K562 (cell line): ENCODE measurements around the gene RHOBTB3. TPM values are rescaled to one million over a fixed set of nuclear protein-coding genes. Genes with fewer than 3 reads are reported as not detected.

Source experiments
- BCOR ChIP-seq: fragments of 450-650 bp; IDR thresholded peaks from 2 replicates; pipeline ENCODE4 v1.6.1; 2016
- BHLHE40 ChIP-seq: IDR thresholded peaks from 2 replicates; pipeline ENCODE4 v1.6.1; 2011; ENCODE audit warnings: low read length, improper control_type of control experiment
- CHD2 ChIP-seq: IDR thresholded peaks from 2 replicates; pipeline ENCODE4 v1.6.1; 2011; ENCODE audit warnings: low read depth, low read length
- CREB1 ChIP-seq, 2 experiments: sonication (generic) in 1 of 2; formaldehyde crosslinking in 1 of 2; IDR thresholded peaks; 2 replicates each; pipeline versions ENCODE4 v1.6.1 to v1.8.0; 2012 to 2022; ENCODE audit warnings: inconsistent platforms in 1 of 2, mild to moderate bottlenecking in 1 of 2, missing genetic modification reagents in 1 of 2, moderate library complexity in 1 of 2
- GATAD2A ChIP-seq: fragments of 450-650 bp; IDR thresholded peaks from 2 replicates; pipeline ENCODE4 v1.6.1; 2017
- GTF2B ChIP-seq: IDR thresholded peaks from 2 replicates; pipeline ENCODE4 v1.6.1; 2011; ENCODE audit not compliant: insufficient read length; ENCODE audit errors: extremely low read depth
- GTF2E2 ChIP-seq: fragments of 200-800 bp; sonication (Bioruptor generic); IDR thresholded peaks from 2 replicates; pipeline ENCODE4 v1.6.1; 2016; ENCODE audit warnings: missing genetic modification characterization, missing compliant biosample characterization
- KLF1 ChIP-seq: fragments of 450-650 bp; IDR thresholded peaks from 2 replicates; pipeline ENCODE4 v1.6.1; 2016; ENCODE audit warnings: missing genetic modification characterization, missing compliant biosample characterization
- L3MBTL2 ChIP-seq: fragments of 450-650 bp; IDR thresholded peaks from 2 replicates; pipeline ENCODE4 v1.6.1; 2016; ENCODE audit warnings: mild to moderate bottlenecking, moderate library complexity
- MAFG ChIP-seq: fragments of 450-650 bp; conservative IDR thresholded peaks from 2 replicates; pipeline ENCODE4 v1.6.1; 2016; ENCODE audit warnings: missing genetic modification characterization, missing compliant biosample characterization
- NR4A1 ChIP-seq, 2 experiments: fragments of 250-450 bp in 1 of 2; fragments of 450-650 bp in 1 of 2; sonication (Bioruptor Pico) in 1 of 2; IDR thresholded peaks; 2 replicates each; pipeline versions ENCODE4 v1.4.0 to v1.6.1; 2016 to 2020; ENCODE audit warnings: mild to moderate bottlenecking in 2 of 2, missing compliant biosample characterization in 1 of 2, missing genetic modification characterization in 1 of 2, moderate library complexity in 1 of 2
- PHF21A ChIP-seq: fragments of 450-650 bp; IDR thresholded peaks from 2 replicates; pipeline ENCODE4 v1.6.1; 2017; ENCODE audit warnings: low read depth, borderline replicate concordance
- PTRF ChIP-seq: fragments of 450-650 bp; IDR thresholded peaks from 2 replicates; pipeline ENCODE4 v1.6.1; 2016; ENCODE audit warnings: mild to moderate bottlenecking, missing genetic modification characterization, missing compliant biosample characterization
- SIX5 ChIP-seq, 2 experiments: IDR thresholded peaks; 2 replicates each; pipeline ENCODE4 v1.6.1; 2011; ENCODE audit warnings: low read length in 2 of 2, borderline replicate concordance in 1 of 2, low read depth in 1 of 2, mild to moderate bottlenecking in 1 of 2, moderate library complexity in 1 of 2; ENCODE audit not compliant: insufficient read depth in 1 of 2
- TARDBP ChIP-seq: fragments of 450-650 bp; IDR thresholded peaks from 2 replicates; pipeline ENCODE4 v1.6.1; 2016
- TRIM28 ChIP-seq: fragments of 450-650 bp; IDR thresholded peaks from 2 replicates; pipeline ENCODE4 v1.6.1; 2017
- USF1 ChIP-seq: sonication (generic); formaldehyde crosslinking; IDR thresholded peaks from 2 replicates; pipeline ENCODE4 v1.9.0; 2022; ENCODE audit warnings: mild to moderate bottlenecking, missing genetic modification reagents
- ZNF764 ChIP-seq: fragments of 250-450 bp; sonication (Bioruptor Pico); IDR thresholded peaks from 2 replicates; pipeline ENCODE4 v1.4.0; 2020; ENCODE audit warnings: low read depth, mild to moderate bottlenecking, moderate library complexity
- polyA plus RNA-seq, 8 experiments: library from polyadenylated mRNA; depleted of rRNA in 4 of 8; stranded (reverse) in 5 of 8; unstranded in 3 of 8; fragments of >200 nt; fragmentation: Nextera tagmentation in 2 of 8; fragmentation: Illumina TruSeq in 1 of 8; extraction: Ambion mirVana in 2 of 8; extraction: Trizol in 1 of 8; gene quantifications; 2 replicates each; pipeline versions ENCODE4 v1.2.1 to v1.2.3, GENCODE V29; 2011 to 2014; ENCODE audit warnings: inconsistent platforms in 1 of 8, missing spikeins in 1 of 8
- total RNA-seq, 7 experiments: library from RNA; depleted of rRNA in 6 of 7; stranded (reverse); fragments of >200 nt in 6 of 7; fragmentation: Illumina TruSeq in 2 of 7; extraction: Trizol in 2 of 7; gene quantifications; 2 replicates each; pipeline versions ENCODE4 v1.2.1 to v1.2.3, GENCODE V29; 2011 to 2021; ENCODE audit warnings: low replicate concordance in 1 of 7
- TF ChIP-seq, protein P1 (sequence below): IDR thresholded peaks from 3 replicates; pipeline ENCODE4 v1.6.1; 2011; ENCODE audit warnings: borderline replicate concordance, mild to moderate bottlenecking; ENCODE audit not compliant: insufficient read length, insufficient read depth
- TF ChIP-seq, protein P2 (sequence below): conservative IDR thresholded peaks from 2 replicates; pipeline ENCODE4 v1.6.1; 2011; ENCODE audit warnings: low read depth, mild to moderate bottlenecking, low read length; ENCODE audit not compliant: control insufficient read depth
- TF ChIP-seq, protein P3 (sequence below), 2 experiments: IDR thresholded peaks; 2 replicates each; pipeline ENCODE4 v1.6.1; 2011; ENCODE audit warnings: borderline replicate concordance in 1 of 2, control low read depth in 1 of 2, low read depth in 1 of 2, low read length in 1 of 2, mild to moderate bottlenecking in 1 of 2, mixed read lengths in 1 of 2, moderate library complexity in 1 of 2; ENCODE audit not compliant: insufficient read depth in 1 of 2, insufficient read length in 1 of 2, poor library complexity in 1 of 2, severe bottlenecking in 1 of 2; ENCODE audit errors: extremely low read depth in 1 of 2
- TF ChIP-seq, protein P4 (sequence below): sonication (generic); formaldehyde crosslinking; IDR thresholded peaks from 2 replicates; pipeline ENCODE4 v1.8.1; 2022; ENCODE audit warnings: missing genetic modification reagents

The RHOBTB3 gene
- total and polyA plus RNA-seq, 9 of the 15 experiments (the other 6 are each of a cell fraction or from before 2014, with no cell fraction given), result 39.7 to 143 (median 115) TPM

- no peak for TF ChIP-seq GTF2B
- TF ChIP-seq PTRF, result peak; percentile 41; the same call in 1 of the 2 replicates
- peak; percentile 82 for TF ChIP-seq BCOR
- TF ChIP-seq NR4A1 (CRISPR knock-in tag; IDR thresholded peaks at IDR 0.05), result 0 out of 2 replicates have a peak, but pooled peaks have one; percentile 79
- TF ChIP-seq NR4A1 (tag; IDR thresholded peaks at IDR 0.05), result peak; percentile 79; the same call in 1 of the 2 replicates
- peak; percentile 81; the same call in 1 of the 2 replicates for TF ChIP-seq GTF2E2
- TF ChIP-seq MAFG (tag), result peak; percentile 62
- TF ChIP-seq PHF21A, result no peak
- TF ChIP-seq SIX5 (IDR thresholded peaks at IDR 0.05; ENCODE audit: borderline replicate concordance in 1 of 2, insufficient read depth in 1 of 2, low read depth in 1 of 2, low read length in 2 of 2), result no peak
- TF ChIP-seq L3MBTL2, result peak; percentile 47
- TF ChIP-seq USF1 (CRISPR knock-in tag), result no peak
- peak; percentile 76 for TF ChIP-seq BHLHE40
- TF ChIP-seq, protein P1, sequence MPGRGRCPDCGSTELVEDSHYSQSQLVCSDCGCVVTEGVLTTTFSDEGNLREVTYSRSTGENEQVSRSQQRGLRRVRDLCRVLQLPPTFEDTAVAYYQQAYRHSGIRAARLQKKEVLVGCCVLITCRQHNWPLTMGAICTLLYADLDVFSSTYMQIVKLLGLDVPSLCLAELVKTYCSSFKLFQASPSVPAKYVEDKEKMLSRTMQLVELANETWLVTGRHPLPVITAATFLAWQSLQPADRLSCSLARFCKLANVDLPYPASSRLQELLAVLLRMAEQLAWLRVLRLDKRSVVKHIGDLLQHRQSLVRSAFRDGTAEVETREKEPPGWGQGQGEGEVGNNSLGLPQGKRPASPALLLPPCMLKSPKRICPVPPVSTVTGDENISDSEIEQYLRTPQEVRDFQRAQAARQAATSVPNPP, result no peak
- 0 out of 2 replicates have a peak, but pooled peaks have one; percentile 53 for TF ChIP-seq TRIM28
- no peak for TF ChIP-seq ZNF764 (CRISPR knock-in tag)
- TF ChIP-seq GATAD2A, result peak; percentile 97
- TF ChIP-seq, protein P2, sequence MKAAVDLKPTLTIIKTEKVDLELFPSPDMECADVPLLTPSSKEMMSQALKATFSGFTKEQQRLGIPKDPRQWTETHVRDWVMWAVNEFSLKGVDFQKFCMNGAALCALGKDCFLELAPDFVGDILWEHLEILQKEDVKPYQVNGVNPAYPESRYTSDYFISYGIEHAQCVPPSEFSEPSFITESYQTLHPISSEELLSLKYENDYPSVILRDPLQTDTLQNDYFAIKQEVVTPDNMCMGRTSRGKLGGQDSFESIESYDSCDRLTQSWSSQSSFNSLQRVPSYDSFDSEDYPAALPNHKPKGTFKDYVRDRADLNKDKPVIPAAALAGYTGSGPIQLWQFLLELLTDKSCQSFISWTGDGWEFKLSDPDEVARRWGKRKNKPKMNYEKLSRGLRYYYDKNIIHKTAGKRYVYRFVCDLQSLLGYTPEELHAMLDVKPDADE, result peak; percentile 85
- TF ChIP-seq KLF1, result no peak
- TF ChIP-seq CREB1 (IDR thresholded peaks at IDR 0.05), result peak; percentile 73
- TF ChIP-seq CREB1 (CRISPR knock-in tag; IDR thresholded peaks at IDR 0.05), result no peak; the same call in 1 of the 2 replicates
- TF ChIP-seq TARDBP, result peak; percentile 77; the same call in 1 of the 2 replicates
- TF ChIP-seq, protein P3, sequence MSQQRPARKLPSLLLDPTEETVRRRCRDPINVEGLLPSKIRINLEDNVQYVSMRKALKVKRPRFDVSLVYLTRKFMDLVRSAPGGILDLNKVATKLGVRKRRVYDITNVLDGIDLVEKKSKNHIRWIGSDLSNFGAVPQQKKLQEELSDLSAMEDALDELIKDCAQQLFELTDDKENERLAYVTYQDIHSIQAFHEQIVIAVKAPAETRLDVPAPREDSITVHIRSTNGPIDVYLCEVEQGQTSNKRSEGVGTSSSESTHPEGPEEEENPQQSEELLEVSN (IDR thresholded peaks at IDR 0.05; ENCODE audit: borderline replicate concordance in 1 of 2, extremely low read depth in 1 of 2, insufficient read depth in 1 of 2, insufficient read length in 1 of 2, low read depth in 1 of 2, low read length in 1 of 2, poor library complexity in 1 of 2, severe bottlenecking in 1 of 2), result peak in 1 of 2 experiments; percentile 25
- TF ChIP-seq, protein P4, sequence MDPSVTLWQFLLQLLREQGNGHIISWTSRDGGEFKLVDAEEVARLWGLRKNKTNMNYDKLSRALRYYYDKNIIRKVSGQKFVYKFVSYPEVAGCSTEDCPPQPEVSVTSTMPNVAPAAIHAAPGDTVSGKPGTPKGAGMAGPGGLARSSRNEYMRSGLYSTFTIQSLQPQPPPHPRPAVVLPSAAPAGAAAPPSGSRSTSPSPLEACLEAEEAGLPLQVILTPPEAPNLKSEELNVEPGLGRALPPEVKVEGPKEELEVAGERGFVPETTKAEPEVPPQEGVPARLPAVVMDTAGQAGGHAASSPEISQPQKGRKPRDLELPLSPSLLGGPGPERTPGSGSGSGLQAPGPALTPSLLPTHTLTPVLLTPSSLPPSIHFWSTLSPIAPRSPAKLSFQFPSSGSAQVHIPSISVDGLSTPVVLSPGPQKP (CRISPR knock-in tag), result no peak
- no peak for TF ChIP-seq CHD2
Observed at GRCh38 chr5:95712347-95712958, 18.7 kb upstream of the RHOBTB3 start (continued).
